ENCODE measurements around the gene TGFBR3L. TPM values are rescaled to one million over a fixed set of nuclear protein-coding genes. Genes with fewer than 3 reads are reported as not detected.

The TGFBR3L gene
- total and polyA plus RNA-seq, 10 of the 15 experiments (the other 5 are each of a cell fraction or from before 2014, with no cell fraction given) = 0.20 to 0.23 TPM; not detected in 8

- no peak overlapping the region for H3K4me3 ChIP-seq
- peaks cover 8 to 21% of the 10 kb centered on the region in 2 experiments for H3K27me3 ChIP-seq (replicated peaks in 1 of 2; ENCODE audit: control insufficient read depth in 2 of 2, insufficient read depth in 2 of 2, low read length in 1 of 2)
- no peak overlapping the region for H3K9ac ChIP-seq (ENCODE audit: control insufficient read depth, insufficient read depth, low read length)
- FAIRE-seq = no peak
- CTCF ChIA-PET = interaction anchor here (0.6 kb wide), 1 partner anchor 30 kb away, joined by 3 read pairs; no protein-coding TSS in a partner anchor
- in situ Hi-C loops (cut with MboI) = no loop called here
- TF ChIP-seq SMARCA5 (IDR thresholded peaks at IDR 0.05) (0 out of 2 replicates have a peak, but pooled peaks have one; percentile 44), BCL3 (IDR thresholded peaks at IDR 0.05; ENCODE audit: borderline replicate concordance, insufficient read depth, low read depth, low read length, poor library complexity, severe bottlenecking) (no peak), MYC (IDR thresholded peaks at IDR 0.05; ENCODE audit: insufficient read depth, insufficient read length, insufficient replicate concordance, low read length, severe bottlenecking) (no peak), RAD51 (IDR thresholded peaks at IDR 0.05) (no peak), LARP7 (IDR thresholded peaks at IDR 0.05) (0 out of 2 replicates have a peak, but pooled peaks have one; percentile 32), SPI1 (IDR thresholded peaks at IDR 0.05; ENCODE audit: borderline replicate concordance, insufficient read depth, low read depth, low read length) (no peak), SREBF2 (IDR thresholded peaks at IDR 0.05; ENCODE audit: low read length) (no peak), HCFC1 (IDR thresholded peaks at IDR 0.05; ENCODE audit: low read length) (no peak), RCOR1 (conservative IDR thresholded peaks at IDR 0.05; ENCODE audit: low read depth, low read length) (no peak), SUZ12 (IDR thresholded peaks at IDR 0.05; ENCODE audit: unreplicated experiment) (peak; percentile 95)
- POLR2A ChIA-PET = interaction anchor here (0.7 kb wide), 1 partner anchor 13 kb away, joined by 3 read pairs; no protein-coding TSS in a partner anchor
- no peaks in the 10 kb centered on the region; the same call in 2 of the 3 replicates for H3K9me3 ChIP-seq (replicated peaks; ENCODE audit: control insufficient read depth, insufficient read depth, low read length)
- peak overlapping the region; percentile 55 for H3K4me2 ChIP-seq (ENCODE audit: control insufficient read depth, insufficient read depth)
- SMC1A ChIA-PET (ENCODE audit: uncharacterized antibody, unreplicated experiment) = no interaction called here
- RAD21 ChIA-PET (ENCODE audit: unreplicated experiment) = no interaction called here
- peaks cover 0 to 8% of the 10 kb centered on the region in 2 experiments; a peak in 3 of 4 replicates for H3K36me3 ChIP-seq (ENCODE audit: control insufficient read depth in 2 of 2, insufficient read depth in 2 of 2, low read length in 1 of 2)
- H3K4me1 ChIP-seq (ENCODE audit: control insufficient read depth, insufficient read depth, low read length) = peaks cover 10% of the 10 kb centered on the region
- 2% methylated on average over 68 of the region's 104 CpGs for WGBS (ENCODE audit: insufficient coverage, insufficient replicate concordance, low lambda C conversion rate, missing lambda C conversion rate)
- H4K20me1 ChIP-seq (ENCODE audit: control insufficient read depth, insufficient read depth) = no peaks in the 10 kb centered on the region
- no peak for ATAC-seq
- BruUV-seq (replicated peaks) = no TSS peak
- intact Hi-C loops (cut with micrococcal nuclease; ENCODE audit: unreplicated experiment) = no loop called here
- DNase-seq (ENCODE audit: low read depth, low spot score) = no peak
- no peaks in the 10 kb centered on the region for H3K79me2 ChIP-seq (ENCODE audit: control insufficient read depth, insufficient read depth, low read length)
- H3K27ac ChIP-seq (ENCODE audit: control insufficient read depth, insufficient read depth) = no peak overlapping the region
- no peak overlapping the region for H2AFZ ChIP-seq (ENCODE audit: control insufficient read depth, low read depth, low read length)
Observed at GRCh38 chr19:7916103-7916954, 1.7 kb downstream of the TGFBR3L start.

Data from GM12878 (cell line).